Gastroesophageal sphincter (tissue), 3 donors: ENCODE data around the gene RARRES2.

Experiments used
- CTCF ChIP-seq, 4 experiments: fragments of 200-600 bp in 2 of 4; fragments of 450-650 bp in 2 of 4; sonication (generic) in 1 of 4; IDR thresholded peaks; one replicate each; pipeline ENCODE4 v1.5.1; 2017 to 2019; ENCODE audit warnings: antibody characterized with exemption in 4 of 4, mild to moderate bottlenecking in 2 of 4, moderate library complexity in 2 of 4
- EP300 ChIP-seq: sonication (generic); formaldehyde crosslinking; IDR thresholded peaks from one replicate; pipeline ENCODE4 v1.6.1; 2017; ENCODE audit warnings: antibody characterized with exemption, mild to moderate bottlenecking

- no peak for TF ChIP-seq CTCF (IDR thresholded peaks at IDR 0.05)
- TF ChIP-seq EP300: no peak
Observed at GRCh38 chr7:150321788-150322113, 19.7 kb downstream of the RARRES2 start.
